ENCODE results near the gene CSF1. TPM values are rescaled to one million over a fixed set of nuclear protein-coding genes. Genes with fewer than 3 reads are reported as not detected.

CSF1 gene
- total RNA-seq, 1 donor from 2014 or later, result 184 TPM

GRCh38 chr1:109977657-109978378 lies 67.2 kb downstream of the CSF1 start:
- no peak for DNase-seq (ENCODE audit: low spot score)

- no peak for DNase-seq (ENCODE audit: low spot score)
Observed at GRCh38 chr1:109978761-109979488, 68.3 kb downstream of the CSF1 start.

- DNase-seq (ENCODE audit: low spot score), result peak; percentile 71
Observed at GRCh38 chr1:109979489-109980091, 68.9 kb downstream of the CSF1 start.

Other genes starting within 250 kb of the CSF1 start
- gene GSTM2, start 242.8 kb upstream of the CSF1 start, total RNA-seq, result 69.9 TPM
- 0.40 TPM for gene GSTM1, start 223.0 kb upstream of the CSF1 start, total RNA-seq
- gene GSTM5, start 198.6 kb upstream of the CSF1 start, total RNA-seq, result 32.8 TPM
- gene GSTM3, start 169.8 kb upstream of the CSF1 start, total RNA-seq, result 40.6 TPM
- 459 TPM for gene EPS8L3, start 146.9 kb upstream of the CSF1 start, total RNA-seq
- gene AHCYL1, start 73.9 kb downstream of the CSF1 start, total RNA-seq, result 166 TPM
- gene STRIP1, start 123.8 kb downstream of the CSF1 start, total RNA-seq, result 39.4 TPM
- gene ALX3, start 159.8 kb downstream of the CSF1 start, total RNA-seq, result not detected
- gene UBL4B, start 201.6 kb downstream of the CSF1 start, total RNA-seq, result not detected
- 0.35 TPM for gene SLC6A17, start 239.6 kb downstream of the CSF1 start, total RNA-seq

All from mucosa of gallbladder (tissue), 1 donor.